ENCODE data around the gene AOAH.

DNA sequence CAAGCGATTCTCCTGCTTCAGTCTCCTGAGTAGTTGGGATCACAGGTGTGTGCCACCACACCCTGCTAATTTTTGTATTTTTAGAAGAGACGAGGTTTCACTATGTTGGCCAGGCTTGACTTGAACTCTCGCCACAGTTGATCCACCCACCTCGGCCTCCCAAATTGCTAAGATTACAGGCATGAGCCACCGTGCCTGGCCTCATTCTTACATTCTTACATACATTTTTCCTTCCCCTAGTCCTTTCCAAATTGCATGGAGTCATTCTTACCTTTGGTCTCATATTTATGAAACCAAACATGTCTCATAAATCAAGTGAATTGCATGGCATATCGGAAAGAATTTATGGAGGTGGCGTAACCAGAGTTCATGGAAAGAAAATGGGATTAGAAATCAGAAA is 186.2 kb downstream of the AOAH start:
- no peak for TF ChIP-seq CTCF (IDR thresholded peaks at IDR 0.05)
- TF ChIP-seq POLR2A (IDR thresholded peaks at IDR 0.05), result no peak
- TF ChIP-seq POLR2AphosphoS5 (IDR thresholded peaks at IDR 0.05; ENCODE audit: insufficient read depth in 1 of 2, low read depth in 1 of 2), result no peak
